K562 (cell line): ENCODE data around the gene PSMD9. TPM values are rescaled to one million over a fixed set of nuclear protein-coding genes. Genes with fewer than 3 reads are reported as not detected.
A peak's percentile ranks its signal among the peaks of the same experiment; 100 is the strongest.

Source experiments
- C11orf30 ChIP-seq: fragments of 450-650 bp; IDR thresholded peaks from 2 replicates; pipeline ENCODE4 v1.6.1; 2016; ENCODE audit warnings: low read depth, mild to moderate bottlenecking
- CBX5 ChIP-seq: IDR thresholded peaks from 2 replicates; pipeline ENCODE4 v1.6.1; 2014; ENCODE audit warnings: low read depth, borderline replicate concordance
- CTCFL ChIP-seq: IDR thresholded peaks from 2 replicates; pipeline ENCODE4 v1.6.1; 2011; ENCODE audit warnings: borderline replicate concordance, low read depth, mild to moderate bottlenecking, moderate library complexity, low read length; ENCODE audit not compliant: insufficient read depth, poor library complexity, severe bottlenecking
- DDX20 ChIP-seq: fragments of 450-650 bp; IDR thresholded peaks from 2 replicates; pipeline ENCODE4 v1.6.1; 2016; ENCODE audit warnings: missing genetic modification characterization, low read depth, mild to moderate bottlenecking, missing compliant biosample characterization, moderate library complexity
- E2F8 ChIP-seq: fragments of 450-650 bp; IDR thresholded peaks from 2 replicates; pipeline ENCODE4 v1.7.1; 2018; ENCODE audit warnings: mild to moderate bottlenecking, low read depth; ENCODE audit not compliant: partially characterized antibody
- FOXK2 ChIP-seq, 2 experiments: fragments of 450-650 bp; IDR thresholded peaks in 1 of 2; conservative IDR thresholded peaks in 1 of 2; 2 replicates each; pipeline ENCODE4 v1.6.1; 2016; ENCODE audit warnings: low read depth in 2 of 2, mild to moderate bottlenecking in 1 of 2
- IRF9 ChIP-seq: fragments of 450-650 bp; IDR thresholded peaks from 2 replicates; pipeline ENCODE4 v1.6.1; 2016; ENCODE audit warnings: missing biosample characterization, missing genetic modification characterization
- MAFK ChIP-seq: IDR thresholded peaks from 2 replicates; pipeline ENCODE4 v1.6.1; 2011; ENCODE audit warnings: low read length, improper control_type of control experiment
- NR0B1 ChIP-seq: fragments of 450-650 bp; IDR thresholded peaks from one replicate; pipeline ENCODE4 v1.6.1; 2018; ENCODE audit warnings: mild to moderate bottlenecking, moderate library complexity; ENCODE audit not compliant: partially characterized antibody
- RBM25 ChIP-seq: fragments of 200-400 bp; formaldehyde crosslinking; IDR thresholded peaks from 2 replicates; pipeline ENCODE4 v1.6.1; 2018; ENCODE audit warnings: low read length, low read depth, moderate library complexity; ENCODE audit not compliant: severe bottlenecking
- TAF9B ChIP-seq: fragments of 450-650 bp; IDR thresholded peaks from 2 replicates; pipeline ENCODE4 v1.6.1; 2018; ENCODE audit warnings: mild to moderate bottlenecking; ENCODE audit not compliant: partially characterized antibody
- ZBTB12 ChIP-seq: fragments of 250-450 bp; sonication (Bioruptor Pico); IDR thresholded peaks from 2 replicates; pipeline ENCODE4 v1.4.0; 2020
- ZNF121 ChIP-seq: sonication (generic); formaldehyde crosslinking; conservative IDR thresholded peaks from 2 replicates; pipeline ENCODE4 v1.8.0; 2022; ENCODE audit warnings: missing genetic modification reagents
- ZNF696 ChIP-seq: fragments of 250-450 bp; sonication (Bioruptor Pico); conservative IDR thresholded peaks from 2 replicates; pipeline ENCODE4 v1.4.0; 2020; ENCODE audit warnings: mild to moderate bottlenecking, moderate library complexity
- ZNF740 ChIP-seq, 3 experiments: fragments of 200-800 bp in 1 of 3; sonication (Bioruptor generic) in 1 of 3; sonication (generic) in 1 of 3; formaldehyde crosslinking in 1 of 3; IDR thresholded peaks; 2 replicates each; pipeline versions ENCODE4 v1.6.1 to v1.8.0; 2016 to 2022; ENCODE audit warnings: mild to moderate bottlenecking in 2 of 3, missing compliant biosample characterization in 2 of 3, missing genetic modification characterization in 2 of 3, missing genetic modification reagents in 1 of 3
- ZNF778 ChIP-seq: fragments of 450-650 bp; formaldehyde crosslinking; IDR thresholded peaks from 2 replicates; pipeline ENCODE4 v1.4.0; 2020; ENCODE audit warnings: mild to moderate bottlenecking, moderate library complexity
- polyA plus RNA-seq, 8 experiments: library from polyadenylated mRNA; depleted of rRNA in 4 of 8; stranded (reverse) in 5 of 8; unstranded in 3 of 8; fragments of >200 nt; fragmentation: Nextera tagmentation in 2 of 8; fragmentation: Illumina TruSeq in 1 of 8; extraction: Ambion mirVana in 2 of 8; extraction: Trizol in 1 of 8; gene quantifications; 2 replicates each; pipeline versions ENCODE4 v1.2.1 to v1.2.3, GENCODE V29; 2011 to 2014; ENCODE audit warnings: inconsistent platforms in 1 of 8, missing spikeins in 1 of 8
- total RNA-seq, 7 experiments: library from RNA; depleted of rRNA in 6 of 7; stranded (reverse); fragments of >200 nt in 6 of 7; fragmentation: Illumina TruSeq in 2 of 7; extraction: Trizol in 2 of 7; gene quantifications; 2 replicates each; pipeline versions ENCODE4 v1.2.1 to v1.2.3, GENCODE V29; 2011 to 2021; ENCODE audit warnings: low replicate concordance in 1 of 7

Gene PSMD9
- total and polyA plus RNA-seq, 9 of the 15 experiments (the other 6 are each of a cell fraction or from before 2014, with no cell fraction given) = 12.2 to 143 (median 61.3) TPM

- TF ChIP-seq ZNF740 (CRISPR knock-in tag; IDR thresholded peaks at IDR 0.05) = no peak
- no peak for TF ChIP-seq ZNF740 (tag; IDR thresholded peaks at IDR 0.05)
- TF ChIP-seq IRF9 (tag) = no peak
- no peak for TF ChIP-seq ZNF121 (CRISPR knock-in tag)
- TF ChIP-seq ZNF778 = no peak
- no peak for TF ChIP-seq NR0B1
- TF ChIP-seq ZBTB12 = no peak
- peak; percentile 60 for TF ChIP-seq RBM25
- no peak for TF ChIP-seq MAFK
- no peak for TF ChIP-seq CTCFL
- TF ChIP-seq DDX20 (tag) = no peak
- no peak for TF ChIP-seq FOXK2 (conservative IDR thresholded peaks at IDR 0.05 in 1 of 2, IDR thresholded peaks at IDR 0.05 in 1 of 2; ENCODE audit: low read depth in 2 of 2)
- TF ChIP-seq TAF9B = no peak
- no peak for TF ChIP-seq E2F8
- no peak for TF ChIP-seq CBX5
- peak; percentile 55 for TF ChIP-seq C11orf30
- no peak for TF ChIP-seq ZNF696 (CRISPR knock-in tag)
Observed at GRCh38 chr12:121857322-121858246, 31.0 kb upstream of the PSMD9 start (continued).
